ENCODE results near the gene PEX11G.

The PEX11G gene

GRCh38 chr19:7521551-7522071 lies 32.8 kb upstream of the PEX11G start:
- no peak for DNase-seq (ENCODE audit: low spot score)

DNA sequence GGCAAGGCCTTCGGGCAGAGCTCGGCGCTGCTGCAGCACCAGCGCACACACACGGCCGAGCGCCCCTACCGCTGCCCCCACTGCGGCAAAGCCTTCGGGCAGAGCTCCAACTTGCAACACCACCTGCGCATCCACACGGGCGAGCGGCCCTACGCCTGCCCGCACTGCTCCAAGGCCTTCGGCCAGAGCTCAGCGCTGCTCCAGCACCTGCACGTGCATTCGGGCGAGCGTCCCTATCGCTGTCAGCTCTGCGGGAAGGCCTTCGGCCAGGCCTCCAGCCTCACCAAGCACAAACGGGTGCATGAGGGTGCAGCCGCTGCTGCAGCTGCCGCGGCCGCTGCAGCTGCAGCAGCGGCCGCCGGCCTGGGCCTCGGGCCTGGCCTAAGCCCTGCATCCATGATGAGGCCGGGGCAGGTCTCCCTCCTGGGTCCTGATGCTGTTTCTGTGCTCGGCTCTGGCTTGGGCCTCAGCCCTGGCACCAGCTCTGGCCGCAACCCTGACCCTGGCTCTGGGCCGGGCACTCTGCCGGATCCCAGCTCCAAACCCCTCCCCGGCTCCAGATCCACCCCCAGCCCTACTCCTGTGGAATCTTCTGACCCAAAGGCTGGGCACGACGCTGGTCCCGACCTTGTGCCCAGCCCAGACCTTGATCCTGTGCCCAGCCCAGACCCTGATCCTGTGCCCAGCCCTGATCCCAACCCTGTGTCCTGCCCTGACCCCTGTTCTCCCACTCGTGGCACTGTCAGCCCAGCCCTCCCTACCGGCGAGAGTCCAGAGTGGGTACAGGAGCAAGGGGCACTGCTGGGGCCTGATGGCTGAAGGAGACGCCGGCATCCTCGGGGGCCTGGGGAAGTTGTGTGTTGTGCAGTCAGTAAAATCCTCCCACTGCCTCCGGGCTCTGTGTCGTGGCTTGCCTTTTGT lies 31.6 kb upstream of the PEX11G start:
- no peak for DNase-seq (ENCODE audit: low spot score)

DNA sequence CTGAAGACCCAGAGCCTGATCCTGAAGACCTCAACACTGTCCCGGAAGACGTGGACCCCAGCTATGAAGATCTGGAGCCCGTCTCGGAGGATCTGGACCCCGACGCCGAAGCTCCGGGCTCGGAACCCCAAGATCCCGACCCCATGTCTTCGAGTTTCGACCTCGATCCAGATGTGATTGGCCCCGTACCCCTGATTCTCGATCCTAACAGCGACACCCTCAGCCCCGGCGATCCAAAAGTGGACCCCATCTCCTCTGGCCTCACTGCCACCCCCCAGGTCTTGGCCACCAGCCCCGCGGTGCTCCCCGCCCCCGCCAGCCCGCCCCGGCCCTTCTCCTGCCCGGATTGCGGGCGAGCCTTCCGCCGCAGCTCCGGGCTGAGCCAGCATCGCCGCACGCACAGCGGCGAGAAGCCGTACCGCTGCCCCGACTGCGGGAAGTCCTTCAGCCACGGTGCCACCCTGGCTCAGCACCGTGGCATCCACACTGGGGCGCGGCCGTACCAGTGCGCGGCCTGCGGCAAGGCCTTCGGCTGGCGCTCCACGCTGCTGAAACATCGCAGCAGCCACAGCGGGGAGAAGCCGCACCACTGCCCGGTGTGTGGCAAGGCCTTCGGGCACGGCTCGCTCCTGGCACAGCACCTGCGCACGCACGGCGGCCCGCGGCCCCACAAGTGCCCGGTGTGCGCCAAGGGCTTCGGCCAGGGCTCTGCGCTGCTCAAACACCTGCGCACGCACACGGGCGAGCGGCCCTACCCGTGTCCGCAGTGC lies 30.7 kb upstream of the PEX11G start:
- DNase-seq (ENCODE audit: low spot score): no peak

GRCh38 chr19:7516878-7517277 lies 28.0 kb upstream of the PEX11G start:
- DNase-seq (ENCODE audit: low spot score): no peak

- DNase-seq (ENCODE audit: low spot score): no peak
Measured at GRCh38 chr19:7516333-7516732, 27.5 kb upstream of the PEX11G start.

DNA sequence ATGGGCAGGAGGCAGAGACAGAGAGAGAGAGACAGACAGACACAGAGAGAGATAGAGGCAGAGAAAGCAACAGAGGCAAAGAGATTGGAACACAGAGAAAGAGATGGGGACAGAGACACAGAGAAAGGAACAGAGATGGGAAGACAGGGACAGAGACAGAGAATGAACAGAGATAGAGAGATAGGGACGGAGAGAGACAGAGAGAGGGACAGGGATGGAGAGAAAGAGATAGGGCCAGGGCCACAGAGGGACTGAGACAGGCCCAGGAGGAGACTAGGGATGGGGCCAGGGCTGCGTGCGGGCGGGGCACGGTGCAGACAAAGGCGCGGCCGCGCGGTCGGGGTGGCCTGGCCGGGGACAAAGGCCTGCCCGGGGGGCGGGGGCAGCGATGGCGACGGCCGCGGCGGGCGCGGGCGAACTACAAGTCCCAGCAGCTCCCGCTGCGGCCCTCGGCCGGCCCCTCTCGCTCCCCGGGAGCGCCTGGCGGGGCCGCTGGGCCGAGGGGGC lies 26.9 kb upstream of the PEX11G start, which contains the start of gene ZNF358:
Gene ZNF358, plus strand, starts transcription at position 459 of the 507 bp plus-strand sequence. CDS start 3,140 bp downstream, outside the sequence.
- no peak for DNase-seq (ENCODE audit: low spot score)

DNA sequence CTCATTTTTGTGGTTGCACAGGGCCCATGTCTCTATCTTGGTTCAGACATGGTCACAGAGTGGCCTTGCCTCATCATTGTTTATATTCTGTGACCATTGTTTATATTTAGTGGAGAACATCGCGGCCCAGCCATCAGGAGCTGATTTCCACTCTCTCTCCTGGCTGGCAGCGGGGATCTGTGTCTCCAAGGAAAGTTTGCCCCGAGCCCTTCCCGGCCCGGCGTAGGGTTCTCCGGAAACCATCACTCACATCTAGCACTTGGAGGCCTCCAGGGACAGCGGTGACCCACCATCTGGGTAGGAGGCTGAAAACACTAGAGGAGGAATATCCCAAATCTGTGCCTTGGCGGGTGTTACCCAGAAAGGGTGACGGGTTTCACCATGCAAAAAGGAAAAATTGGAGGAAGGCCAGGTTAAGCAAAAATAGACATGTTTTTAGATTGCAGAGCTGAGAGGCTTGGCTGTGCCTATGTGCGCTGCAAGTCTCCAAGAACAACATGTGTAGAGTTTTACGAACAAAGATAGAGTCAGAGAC lies 26.3 kb upstream of the PEX11G start:
- DNase-seq (ENCODE audit: low spot score): no peak

DNA sequence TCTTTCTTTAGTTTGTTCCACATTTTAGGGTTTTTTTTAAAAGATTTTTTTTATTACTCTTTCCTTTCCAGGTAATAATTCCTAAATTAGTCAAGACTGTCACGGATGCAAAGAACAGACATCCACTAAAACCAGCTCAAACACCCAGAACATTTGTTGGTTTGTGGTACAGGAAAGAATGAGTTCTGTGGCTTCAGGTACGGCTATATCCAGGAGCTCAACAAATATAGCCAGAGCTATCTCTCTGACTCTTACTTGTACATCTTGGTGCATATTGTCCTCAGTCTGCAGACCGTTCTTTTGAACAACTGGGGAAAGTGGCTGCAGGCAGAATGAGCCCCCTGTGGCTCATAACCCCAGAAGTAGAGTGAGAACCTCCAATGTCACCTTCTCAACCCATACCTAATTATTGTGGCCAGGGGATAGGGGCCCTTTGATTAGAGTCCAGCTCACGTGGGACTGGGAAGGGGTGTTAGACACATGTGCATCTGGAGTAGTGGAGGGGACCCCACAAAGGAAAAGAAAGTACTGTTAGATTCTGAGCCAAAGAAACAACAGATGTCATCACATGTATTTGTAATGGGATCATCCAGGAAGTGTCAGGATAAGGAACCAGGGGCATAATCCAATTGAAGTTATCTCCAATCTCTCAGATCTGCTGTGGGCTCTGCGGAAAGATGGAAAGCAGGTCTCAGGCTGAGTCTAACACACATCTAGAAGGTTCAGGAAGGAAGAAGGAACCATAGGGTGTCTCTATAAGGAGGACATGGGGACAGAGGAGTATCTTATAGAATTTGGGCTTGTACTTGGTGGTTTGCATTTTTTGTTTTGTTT lies 25.2 kb upstream of the PEX11G start:
- DNase-seq (ENCODE audit: low spot score): no peak

GRCh38 chr19:7512400-7512851 lies 23.6 kb upstream of the PEX11G start:
- no peak for DNase-seq (ENCODE audit: low spot score)

DNA sequence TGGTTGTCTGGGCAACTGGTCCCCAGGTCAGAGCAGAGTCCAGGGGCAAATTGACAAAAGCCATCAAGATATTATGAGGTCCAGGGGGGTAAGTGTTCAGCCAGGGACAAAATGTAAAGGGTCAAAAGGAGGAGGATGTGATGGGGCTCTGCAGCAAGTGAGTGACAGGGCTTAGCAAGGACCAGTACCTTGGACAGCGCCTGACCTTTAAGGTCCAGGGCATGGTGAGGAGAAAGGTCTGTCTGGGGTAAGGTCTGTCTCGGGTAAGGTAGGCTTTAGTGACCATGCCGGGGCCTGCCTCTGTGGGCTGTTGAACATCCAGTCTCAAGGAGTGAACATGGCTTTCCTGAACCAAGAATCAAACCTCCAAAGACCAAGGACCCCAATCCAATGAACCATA lies 20.8 kb upstream of the PEX11G start:
- DNase-seq (ENCODE audit: low spot score): peak; percentile 43

DNA sequence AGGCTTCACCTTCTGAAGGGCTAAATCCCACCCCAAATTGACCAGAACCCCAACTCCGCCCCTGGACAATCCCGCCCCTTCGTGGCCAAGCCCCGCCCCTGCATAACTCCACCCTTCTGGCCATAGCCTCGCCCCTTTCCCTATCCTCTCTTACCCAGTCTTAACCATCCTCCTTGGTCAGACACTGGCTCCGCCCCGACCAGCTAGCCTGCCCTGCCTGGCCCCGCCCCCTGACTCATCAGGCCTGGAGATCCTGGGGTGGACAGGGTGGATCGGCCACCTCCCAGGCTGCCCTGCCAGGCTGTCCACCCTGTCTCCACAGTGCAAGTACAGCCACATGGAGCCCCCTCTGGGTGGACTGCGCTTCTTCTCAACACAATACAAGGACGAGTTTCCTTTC lies 19.0 kb upstream of the PEX11G start:
- peak; percentile 69 for DNase-seq (ENCODE audit: low spot score)

- DNase-seq (ENCODE audit: low spot score): peak; percentile 94
Measured at GRCh38 chr19:7506385-7507328, 17.8 kb upstream of the PEX11G start.

DNA sequence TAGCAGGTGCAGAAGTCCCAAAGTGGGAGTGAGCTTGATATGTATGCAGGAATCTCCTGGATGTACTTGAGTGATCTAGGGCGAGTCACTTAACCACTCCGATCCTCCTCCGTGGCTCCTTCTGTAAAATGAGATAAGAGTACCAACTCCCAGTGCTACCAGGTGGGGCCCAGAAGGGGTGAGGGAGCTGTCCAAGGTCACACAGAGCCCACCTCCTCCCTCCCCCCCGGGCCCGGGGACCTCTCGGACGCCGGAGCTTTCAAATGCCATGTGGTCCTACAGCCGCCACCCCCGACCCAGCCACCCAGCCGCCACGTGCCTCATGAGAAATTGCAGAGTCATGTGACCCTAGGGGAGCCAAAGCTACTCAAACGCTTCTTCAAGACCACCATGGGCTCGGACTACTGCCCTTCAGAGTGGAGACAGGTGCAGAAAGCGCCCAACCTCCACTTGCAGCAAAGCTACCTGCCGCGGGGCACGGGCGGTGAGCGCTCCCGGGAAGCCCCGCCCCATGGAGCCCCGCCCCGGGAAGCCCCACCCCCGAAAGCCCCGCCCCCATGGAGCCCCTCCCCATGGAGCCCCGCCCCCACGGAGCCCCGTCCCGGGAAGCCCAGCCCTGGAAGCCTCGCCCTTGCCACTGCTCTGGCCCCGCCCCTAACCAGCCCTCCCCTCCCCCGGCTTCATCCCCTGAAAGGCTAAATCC lies 17.0 kb upstream of the PEX11G start:
- no peak for DNase-seq (ENCODE audit: low spot score)

DNA sequence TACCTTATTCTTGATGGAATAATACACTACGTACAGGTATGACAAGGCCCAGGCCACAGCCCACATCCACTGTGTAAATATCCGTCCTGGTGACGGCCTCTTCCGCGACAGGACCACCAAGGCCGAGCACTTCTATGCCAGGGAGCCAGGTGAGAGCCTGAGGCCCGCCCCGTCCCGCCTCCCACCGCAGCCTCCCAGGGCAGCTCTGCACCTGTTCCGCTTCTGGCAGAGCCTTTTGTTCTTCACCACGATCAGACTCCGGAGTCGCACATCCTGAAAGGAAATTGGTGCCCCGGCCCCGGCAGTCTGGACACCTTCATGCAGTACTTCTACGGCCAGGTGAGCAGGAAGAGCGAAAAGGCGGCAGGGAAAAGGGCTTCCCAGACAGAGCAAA lies 16.4 kb upstream of the PEX11G start:
- no peak for DNase-seq (ENCODE audit: low spot score)

GRCh38 chr19:7504684-7505083 lies 15.8 kb upstream of the PEX11G start:
- DNase-seq (ENCODE audit: low spot score): no peak

DNA sequence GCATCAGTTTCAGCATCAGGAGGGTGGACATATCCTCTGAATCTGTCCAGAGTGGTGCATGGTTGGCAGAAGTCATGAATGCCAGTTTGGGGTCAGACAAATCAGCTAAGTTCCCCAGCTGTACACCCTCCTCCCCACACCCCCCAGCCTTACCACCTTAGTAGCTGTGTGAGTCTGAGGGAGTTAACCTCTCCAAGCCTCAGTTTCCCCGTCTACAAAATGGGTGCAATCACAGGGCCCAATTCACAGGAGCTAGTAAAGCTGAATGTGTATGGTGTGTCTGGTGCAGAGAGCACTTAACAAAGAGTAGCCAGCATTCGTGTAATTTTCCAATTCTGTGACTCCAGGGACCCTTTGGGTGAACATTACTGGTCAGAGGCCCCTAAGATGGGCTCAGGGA lies 13.7 kb upstream of the PEX11G start:
- DNase-seq (ENCODE audit: low spot score): no peak

DNA sequence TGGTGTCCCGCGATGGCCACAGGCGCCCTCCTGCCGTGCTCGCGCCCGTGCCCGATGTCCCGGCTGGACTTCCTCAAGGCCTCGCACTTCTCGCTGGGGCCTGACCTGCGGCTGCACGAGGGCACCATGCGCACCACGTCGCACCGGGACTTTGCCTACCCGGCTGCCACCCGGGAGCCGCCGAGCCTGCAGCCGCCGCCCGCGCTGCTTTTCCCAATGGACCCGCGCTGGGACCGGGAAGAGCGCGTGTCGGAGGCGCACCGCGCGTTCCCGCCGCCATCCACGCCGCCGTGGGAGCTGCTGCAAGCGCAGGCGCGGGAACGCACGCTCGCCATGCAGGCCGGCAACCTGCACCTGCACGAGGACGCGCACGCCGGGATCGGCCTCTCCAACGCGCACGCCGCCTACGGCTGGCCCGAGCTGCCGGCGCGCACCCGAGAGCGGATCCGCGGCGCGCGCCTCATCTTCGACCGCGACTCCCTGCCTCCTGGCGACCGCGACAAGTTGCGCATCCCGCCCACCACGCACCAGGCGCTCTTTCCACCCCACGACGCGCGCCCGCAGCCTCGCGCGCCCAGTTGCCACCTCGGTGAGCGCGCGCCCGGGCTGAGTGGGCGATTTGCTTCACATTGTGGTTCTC lies 12.1 kb upstream of the PEX11G start:
- no peak for DNase-seq (ENCODE audit: low spot score)

DNA sequence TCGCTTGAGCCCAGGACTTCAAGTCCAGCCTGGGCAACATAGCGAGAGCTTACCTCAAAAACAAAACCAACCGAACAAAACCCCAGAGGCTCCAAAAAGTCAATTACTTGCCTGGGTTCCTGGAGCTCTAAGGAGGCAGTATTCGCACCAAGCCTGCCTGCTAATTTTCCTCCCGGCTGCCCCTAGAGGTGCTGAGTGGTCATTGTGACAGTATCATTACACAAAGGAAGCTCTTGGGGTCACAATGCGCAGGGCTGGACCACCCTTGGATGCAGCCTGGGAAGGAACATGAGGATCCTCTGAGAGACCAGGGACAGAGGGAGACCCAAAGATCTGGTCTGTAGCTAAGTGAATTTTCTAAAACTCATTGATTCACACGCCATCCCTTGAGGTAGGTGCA lies 8.5 kb upstream of the PEX11G start:
- peak; percentile 57 for DNase-seq (ENCODE audit: low spot score)
